B cell (primary cell): Measurements from ENCODE around the gene GUCY1B1.

Experiments used
- CTCF ChIP-seq: fragments of 200-600 bp; IDR thresholded peaks from one replicate; pipeline ENCODE4 v1.8.0; 2022; ENCODE audit warnings: antibody characterized with exemption, mild to moderate bottlenecking
- EZH2 ChIP-seq: IDR thresholded peaks from 2 replicates; pipeline ENCODE4 v1.6.1; 2012; ENCODE audit warnings: borderline replicate concordance, low read depth, mild to moderate bottlenecking, moderate library complexity, low read length; ENCODE audit not compliant: insufficient read depth, poor library complexity, severe bottlenecking

- no peak for TF ChIP-seq CTCF
- TF ChIP-seq EZH2: no peak
Observed at GRCh38 chr4:155712846-155713245, 46.0 kb upstream of the GUCY1B1 start.
